ENCODE measurements around the gene RBMXL2.

DNA sequence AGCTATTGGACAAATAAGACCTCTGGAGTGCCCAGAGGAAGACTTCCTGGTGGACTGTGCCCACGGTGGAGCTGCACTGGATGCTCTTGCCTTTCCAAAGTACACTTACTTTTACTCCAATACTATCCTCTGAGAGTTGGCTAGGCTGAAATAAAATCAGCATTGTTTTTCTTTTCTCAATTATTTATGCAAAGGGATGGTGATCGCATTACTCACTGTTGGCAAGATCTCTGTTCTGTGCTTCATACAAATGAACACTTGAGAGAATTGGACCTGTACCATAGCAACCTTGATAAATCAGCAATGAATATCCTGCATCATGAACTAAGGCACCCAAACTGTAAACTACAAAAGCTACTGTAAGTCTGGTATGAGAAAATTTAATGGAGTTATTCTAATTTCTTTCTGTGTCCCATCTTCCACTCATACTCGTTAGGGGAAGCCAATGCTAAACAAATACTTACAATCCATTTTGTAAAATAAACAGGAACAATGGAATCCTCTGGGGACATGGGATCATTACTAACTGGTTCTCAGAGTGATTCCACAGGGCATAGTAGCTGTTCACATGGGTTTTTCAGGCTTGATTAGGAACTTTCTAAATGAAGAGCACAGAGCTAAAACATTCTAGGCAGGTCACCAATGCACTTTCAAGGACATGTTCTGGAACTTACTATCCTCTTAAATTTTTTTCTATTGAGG lies 42.2 kb upstream of the RBMXL2 start:
- no peak for TF ChIP-seq POLR2A (IDR thresholded peaks at IDR 0.05)
- TF ChIP-seq, protein P1, sequence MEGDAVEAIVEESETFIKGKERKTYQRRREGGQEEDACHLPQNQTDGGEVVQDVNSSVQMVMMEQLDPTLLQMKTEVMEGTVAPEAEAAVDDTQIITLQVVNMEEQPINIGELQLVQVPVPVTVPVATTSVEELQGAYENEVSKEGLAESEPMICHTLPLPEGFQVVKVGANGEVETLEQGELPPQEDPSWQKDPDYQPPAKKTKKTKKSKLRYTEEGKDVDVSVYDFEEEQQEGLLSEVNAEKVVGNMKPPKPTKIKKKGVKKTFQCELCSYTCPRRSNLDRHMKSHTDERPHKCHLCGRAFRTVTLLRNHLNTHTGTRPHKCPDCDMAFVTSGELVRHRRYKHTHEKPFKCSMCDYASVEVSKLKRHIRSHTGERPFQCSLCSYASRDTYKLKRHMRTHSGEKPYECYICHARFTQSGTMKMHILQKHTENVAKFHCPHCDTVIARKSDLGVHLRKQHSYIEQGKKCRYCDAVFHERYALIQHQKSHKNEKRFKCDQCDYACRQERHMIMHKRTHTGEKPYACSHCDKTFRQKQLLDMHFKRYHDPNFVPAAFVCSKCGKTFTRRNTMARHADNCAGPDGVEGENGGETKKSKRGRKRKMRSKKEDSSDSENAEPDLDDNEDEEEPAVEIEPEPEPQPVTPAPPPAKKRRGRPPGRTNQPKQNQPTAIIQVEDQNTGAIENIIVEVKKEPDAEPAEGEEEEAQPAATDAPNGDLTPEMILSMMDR (IDR thresholded peaks at IDR 0.05): no peak
- TF ChIP-seq POLR2AphosphoS5 (IDR thresholded peaks at IDR 0.05): no peak
